MM.1S (cell line): ENCODE measurements around the gene SETD3.

ENCODE experiments used
- DNase-seq: peaks from one replicate; pipeline ENCODE4 v3.0.0-alpha.2; 2015
- H2AFZ ChIP-seq: fragments of 300-600 bp; sonication (generic); 2 replicates; pipeline ENCODE4 v1.6.0; 2016; ENCODE audit warnings: antibody characterized with exemption, low read length
- H3F3A ChIP-seq: fragments of 300-600 bp; sonication (generic); 2 replicates; pipeline ENCODE4 v1.6.1; 2016; ENCODE audit warnings: mild to moderate bottlenecking, antibody characterized with exemption, low read length, moderate library complexity, mixed read lengths; ENCODE audit not compliant: insufficient read depth
- H3K27ac ChIP-seq: fragments of 300-600 bp; sonication (generic); 2 replicates; pipeline ENCODE4 v1.5.1; 2016; ENCODE audit warnings: mild to moderate bottlenecking, low read length
- H3K27me3 ChIP-seq: fragments of 300-600 bp; sonication (generic); replicated peaks from 2 replicates; pipeline ENCODE4 v1.6.0; 2016; ENCODE audit warnings: low read length; ENCODE audit not compliant: insufficient read depth
- H3K36me3 ChIP-seq: fragments of 300-600 bp; sonication (generic); replicated peaks from 2 replicates; pipeline ENCODE4 v1.6.1; 2016; ENCODE audit warnings: mild to moderate bottlenecking, low read length, mixed read lengths; ENCODE audit not compliant: insufficient read depth
- H3K4me1 ChIP-seq: fragments of 300-600 bp; sonication (generic); 2 replicates; pipeline ENCODE4 v1.6.1; 2016; ENCODE audit warnings: low read length, mixed read lengths
- H3K4me2 ChIP-seq: fragments of 300-600 bp; sonication (generic); 2 replicates; pipeline ENCODE4 v1.6.0; 2016; ENCODE audit warnings: low read depth, low read length
- H3K4me3 ChIP-seq: fragments of 300-600 bp; sonication (generic); 2 replicates; pipeline ENCODE4 v1.5.1; 2016; ENCODE audit warnings: low read length, mixed read lengths
- H3K79me2 ChIP-seq: fragments of 300-600 bp; sonication (generic); 2 replicates; pipeline ENCODE4 v1.6.1; 2016; ENCODE audit warnings: mixed run types, low read length, mixed read lengths
- H3K9ac ChIP-seq: fragments of 300-600 bp; sonication (generic); 2 replicates; pipeline ENCODE4 v1.6.1; 2016; ENCODE audit warnings: low read length, mixed read lengths
- H3K9me2 ChIP-seq: fragments of 300-600 bp; sonication (generic); replicated peaks from 2 replicates; pipeline ENCODE4 v1.6.1; 2016; ENCODE audit warnings: mild to moderate bottlenecking, low read length, mixed read lengths; ENCODE audit not compliant: insufficient read depth
- H3K9me3 ChIP-seq: fragments of 300-600 bp; sonication (generic); replicated peaks from 2 replicates; pipeline ENCODE4 v1.6.1; 2016; ENCODE audit warnings: mild to moderate bottlenecking, low read length, mixed read lengths; ENCODE audit not compliant: insufficient read depth
- H4K20me1 ChIP-seq: fragments of 300-600 bp; sonication (generic); 2 replicates; pipeline ENCODE4 v1.6.1; 2016; ENCODE audit warnings: mild to moderate bottlenecking, low read length, moderate library complexity, mixed read lengths; ENCODE audit not compliant: insufficient read depth
- EZH2 ChIP-seq: fragments of 300-600 bp; sonication (generic); optimal IDR thresholded peaks from 2 replicates; pipeline ENCODE3; 2017; ENCODE audit warnings: low read depth, mild to moderate bottlenecking, antibody characterized with exemption, low read length, mixed read lengths
- EZH2phosphoT487 ChIP-seq: fragments of 300-600 bp; sonication (generic); IDR thresholded peaks from 2 replicates; pipeline ENCODE4 v1.6.1; 2018; ENCODE audit warnings: antibody characterized with exemption, low read length
- TF ChIP-seq, protein P1 (sequence below): fragments of 300-600 bp; sonication (generic); IDR thresholded peaks from 2 replicates; pipeline ENCODE4 v1.5.1; 2016; ENCODE audit warnings: antibody characterized with exemption, low read length, mixed read lengths

The SETD3 gene

DNA sequence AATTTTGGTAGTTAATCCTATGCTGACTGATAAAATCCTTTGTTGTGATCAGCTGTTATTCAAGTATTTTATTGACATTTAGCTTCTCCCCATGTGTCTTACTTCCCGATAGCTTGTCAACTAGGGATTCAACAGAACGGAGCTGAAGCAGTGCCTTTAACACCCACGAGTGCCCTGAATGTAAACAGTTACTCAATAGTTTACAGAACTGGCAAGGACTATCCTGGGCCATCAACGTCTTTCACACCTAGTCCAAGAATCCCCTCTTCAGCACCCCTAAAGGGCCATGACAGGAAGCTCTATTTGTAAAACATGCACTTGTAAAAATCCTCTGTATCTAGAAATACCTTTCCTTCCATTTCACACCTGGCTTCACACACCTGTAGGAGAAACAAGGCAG is 45.3 kb downstream of the SETD3 start:
- Histone ChIP-seq H3K4me1 (0 out of 2 replicates have a peak, but pooled peaks cover 4% of the 10 kb centered on the region), H4K20me1 (no peaks in the 10 kb centered on the region), H3K4me3 (no peak overlapping the region), H3K9me3 (no peaks in the 10 kb centered on the region), H3K4me2 (no peak overlapping the region), H3K79me2 (no peaks in the 10 kb centered on the region), H3F3A (no peaks in the 10 kb centered on the region), H3K36me3 (no peaks in the 10 kb centered on the region), H3K27ac (no peak overlapping the region), H2AFZ (no peak overlapping the region), H3K9ac (no peak overlapping the region), H3K9me2 (no peaks in the 10 kb centered on the region), H3K27me3 (no peaks in the 10 kb centered on the region)
- DNase-seq: no peak
- TF ChIP-seq EZH2 (no peak), EZH2phosphoT487 (no peak)
- TF ChIP-seq, protein P1, sequence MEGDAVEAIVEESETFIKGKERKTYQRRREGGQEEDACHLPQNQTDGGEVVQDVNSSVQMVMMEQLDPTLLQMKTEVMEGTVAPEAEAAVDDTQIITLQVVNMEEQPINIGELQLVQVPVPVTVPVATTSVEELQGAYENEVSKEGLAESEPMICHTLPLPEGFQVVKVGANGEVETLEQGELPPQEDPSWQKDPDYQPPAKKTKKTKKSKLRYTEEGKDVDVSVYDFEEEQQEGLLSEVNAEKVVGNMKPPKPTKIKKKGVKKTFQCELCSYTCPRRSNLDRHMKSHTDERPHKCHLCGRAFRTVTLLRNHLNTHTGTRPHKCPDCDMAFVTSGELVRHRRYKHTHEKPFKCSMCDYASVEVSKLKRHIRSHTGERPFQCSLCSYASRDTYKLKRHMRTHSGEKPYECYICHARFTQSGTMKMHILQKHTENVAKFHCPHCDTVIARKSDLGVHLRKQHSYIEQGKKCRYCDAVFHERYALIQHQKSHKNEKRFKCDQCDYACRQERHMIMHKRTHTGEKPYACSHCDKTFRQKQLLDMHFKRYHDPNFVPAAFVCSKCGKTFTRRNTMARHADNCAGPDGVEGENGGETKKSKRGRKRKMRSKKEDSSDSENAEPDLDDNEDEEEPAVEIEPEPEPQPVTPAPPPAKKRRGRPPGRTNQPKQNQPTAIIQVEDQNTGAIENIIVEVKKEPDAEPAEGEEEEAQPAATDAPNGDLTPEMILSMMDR: no peak

DNA sequence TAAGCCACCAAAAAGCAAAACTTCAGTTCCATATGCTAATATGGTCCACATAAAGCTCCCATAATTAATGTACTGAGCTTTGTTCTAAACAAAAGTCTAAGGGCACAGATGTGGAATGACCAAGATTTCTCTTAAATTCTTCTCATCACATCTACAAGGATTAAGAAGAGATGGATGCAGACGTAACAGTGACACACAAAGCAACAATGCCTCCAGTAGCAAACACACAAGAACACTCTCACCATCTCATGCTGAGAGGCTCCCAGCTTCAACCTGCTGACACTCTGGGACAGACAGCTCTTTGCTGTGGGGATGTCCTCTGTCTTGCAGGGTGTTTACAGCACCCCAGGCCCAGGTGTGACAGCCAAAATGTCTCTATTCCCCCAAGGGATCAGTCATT is 48.2 kb downstream of the SETD3 start:
- Histone ChIP-seq H3K4me3 (no peak overlapping the region), H3K9me3 (no peaks in the 10 kb centered on the region), H3K4me1 (0 out of 2 replicates have a peak, but pooled peaks cover 4% of the 10 kb centered on the region), H3K27ac (no peak overlapping the region), H3F3A (no peaks in the 10 kb centered on the region), H3K36me3 (no peaks in the 10 kb centered on the region), H2AFZ (no peak overlapping the region), H3K4me2 (no peak overlapping the region), H3K79me2 (no peaks in the 10 kb centered on the region), H3K9me2 (no peaks in the 10 kb centered on the region), H4K20me1 (no peaks in the 10 kb centered on the region), H3K27me3 (no peaks in the 10 kb centered on the region), H3K9ac (no peak overlapping the region)
- TF ChIP-seq EZH2: no peak
- TF ChIP-seq, protein P1: no peak
- no peak for TF ChIP-seq EZH2phosphoT487
- DNase-seq: no peak

DNA sequence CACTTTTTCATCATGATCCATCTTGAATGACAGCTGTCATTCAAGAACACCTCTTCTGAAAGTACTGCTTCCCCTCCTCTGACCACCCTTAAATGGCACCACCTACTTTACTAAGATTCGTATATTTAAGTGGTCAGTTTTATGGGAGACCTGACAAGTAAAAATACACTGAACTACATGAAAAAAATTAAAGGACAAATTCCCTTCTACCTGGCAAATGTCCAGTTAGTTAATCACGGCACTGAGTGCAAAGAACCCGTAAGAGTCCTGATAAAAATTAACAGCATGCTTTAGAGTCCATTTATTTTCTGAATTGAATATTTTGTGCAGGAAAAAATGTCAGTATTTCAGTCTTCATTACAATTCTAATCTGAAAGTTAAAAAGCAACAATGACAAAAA is 48.7 kb downstream of the SETD3 start:
- no peak overlapping the region for H3K9ac ChIP-seq
- no peaks in the 10 kb centered on the region for H4K20me1 ChIP-seq
- H3K4me2 ChIP-seq: no peak overlapping the region
- TF ChIP-seq, protein P1: no peak
- TF ChIP-seq EZH2 (no peak), EZH2phosphoT487 (no peak)
- H3F3A ChIP-seq: no peaks in the 10 kb centered on the region
- H3K79me2 ChIP-seq: no peaks in the 10 kb centered on the region
- no peaks in the 10 kb centered on the region for H3K36me3 ChIP-seq
- no peak overlapping the region for H2AFZ ChIP-seq
- no peaks in the 10 kb centered on the region for H3K9me3 ChIP-seq
- no peak for DNase-seq
- no peaks in the 10 kb centered on the region for H3K9me2 ChIP-seq
- no peak overlapping the region for H3K4me3 ChIP-seq
- H3K27me3 ChIP-seq: no peaks in the 10 kb centered on the region
- H3K27ac ChIP-seq: no peak overlapping the region
- 0 out of 2 replicates have a peak, but pooled peaks cover 3% of the 10 kb centered on the region for H3K4me1 ChIP-seq
